NCI-H774 (cell line): Measurements from ENCODE around the gene OCIAD2.
"Not testable (repeated sequence)": the region's sequence is repeated elsewhere in the genome, so short reads cannot be mapped to it uniquely, and the experiment has no call there.

Experiments
- DNase-seq: peaks from one replicate; lab custom pipeline; 2025; lab: John Stamatoyannopoulos, UW

OCIAD2 gene

DNA sequence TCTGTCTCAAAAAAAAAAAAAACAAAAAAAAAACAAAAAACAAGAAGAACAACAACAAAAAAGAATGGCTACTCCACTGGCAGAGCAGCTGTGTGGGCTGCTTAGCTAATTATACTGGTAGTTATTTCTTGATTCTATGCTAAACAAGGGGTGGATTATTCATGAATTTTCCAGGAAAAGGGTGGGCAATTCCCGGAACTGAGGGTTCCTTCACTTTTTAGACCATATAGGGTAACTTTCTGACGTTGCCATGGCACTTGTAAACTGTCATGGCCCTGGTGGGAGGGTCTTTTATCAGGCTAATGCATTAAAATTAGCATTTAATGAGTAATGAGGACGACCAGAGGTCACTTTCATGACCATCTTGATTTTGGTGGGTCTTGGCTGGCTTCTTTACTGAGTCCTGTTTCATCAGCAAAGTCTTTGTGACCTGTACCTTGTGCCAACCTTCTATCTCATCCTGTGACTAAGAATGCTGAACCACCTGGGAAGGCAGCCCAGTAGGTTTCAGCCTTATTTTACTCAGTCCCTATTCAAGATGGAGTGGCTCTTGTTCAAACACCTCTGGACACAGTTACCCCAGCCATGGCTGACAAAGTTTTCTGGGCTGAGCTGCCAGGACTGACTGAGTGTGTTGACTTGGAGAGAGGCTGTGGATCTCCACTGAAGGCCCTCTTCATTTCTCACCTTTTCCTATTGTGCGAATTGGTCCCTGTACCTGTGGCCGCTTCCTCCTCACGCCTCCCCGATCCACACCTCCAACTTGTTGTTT, 1.3 kb upstream of the OCIAD2 start:
- no peak for DNase-seq

GRCh38 chr4:48905363-48906015, 1.1 kb downstream of the OCIAD2 start:
- no peak for DNase-seq

DNA sequence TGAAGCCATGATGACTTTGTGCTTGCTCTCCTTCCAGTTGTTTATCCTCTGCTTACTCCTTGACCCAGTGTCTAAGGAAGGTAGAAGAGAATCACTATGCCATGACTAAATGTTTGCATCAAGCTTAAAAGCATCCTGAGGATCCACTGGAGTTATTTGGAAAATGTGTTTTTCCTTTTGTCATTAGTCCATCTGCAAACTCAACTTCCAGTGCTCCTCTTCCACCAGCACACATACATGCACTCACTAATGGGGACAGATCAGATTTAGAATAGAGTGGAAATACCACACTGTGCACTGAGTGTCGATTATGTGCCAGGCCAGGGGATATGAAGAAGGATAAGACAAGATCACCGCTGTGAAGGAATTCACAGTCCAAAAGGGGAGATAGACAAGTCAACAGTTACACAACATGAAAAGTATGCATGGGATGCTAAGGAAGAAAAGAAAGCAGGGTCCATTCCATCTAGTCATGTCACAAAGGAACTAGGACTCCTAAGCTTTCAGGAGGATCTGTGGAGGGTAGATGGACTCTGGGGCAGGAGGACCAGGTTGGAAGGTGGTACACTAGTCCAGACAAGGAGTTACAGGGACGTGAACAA, 1.9 kb downstream of the OCIAD2 start:
- no peak for DNase-seq

DNA sequence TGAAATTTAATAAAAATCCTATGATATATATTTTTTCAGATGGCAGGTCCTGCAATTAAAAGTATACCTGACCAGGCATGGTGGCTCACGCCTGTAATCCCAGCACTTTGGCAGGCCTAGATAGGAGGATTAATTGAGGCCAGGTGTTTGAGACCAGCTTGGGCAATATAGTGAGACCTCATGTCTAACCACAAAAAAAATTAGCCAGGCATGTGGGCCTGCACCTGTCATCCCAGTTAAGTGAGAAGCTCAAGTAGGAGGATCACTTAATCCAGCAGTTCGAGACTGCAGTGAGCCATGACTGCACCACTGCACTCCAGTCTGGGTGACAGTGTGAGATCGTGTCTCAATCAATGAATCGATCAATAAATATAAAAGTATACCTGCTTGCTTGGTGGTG, 2.5 kb downstream of the OCIAD2 start:
- no peak for DNase-seq

DNA sequence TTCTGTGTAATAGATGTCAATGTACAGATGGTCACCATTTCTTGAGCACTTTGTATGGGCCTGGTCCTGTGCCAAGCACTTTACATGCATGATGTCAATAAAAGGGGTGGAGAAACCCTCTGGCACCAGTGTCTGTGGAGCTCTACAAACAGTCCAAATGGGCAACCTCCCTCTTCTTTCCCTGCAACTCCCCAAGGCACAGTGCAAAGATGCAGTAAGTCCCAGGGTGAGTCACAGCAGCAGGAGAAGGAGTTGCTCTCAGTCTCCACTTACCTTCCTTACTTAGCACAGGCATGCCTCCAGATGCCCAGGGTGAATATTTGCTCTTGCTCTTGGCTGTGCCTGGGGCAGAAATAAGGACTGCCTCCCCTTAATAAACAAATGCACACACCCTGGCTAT, 4.3 kb downstream of the OCIAD2 start:
- no peak for DNase-seq

- DNase-seq = no peak
Measured at GRCh38 chr4:48901196-48901595, 5.4 kb downstream of the OCIAD2 start.

GRCh38 chr4:48899950-48900349, 6.6 kb downstream of the OCIAD2 start:
- no peak for DNase-seq

DNA sequence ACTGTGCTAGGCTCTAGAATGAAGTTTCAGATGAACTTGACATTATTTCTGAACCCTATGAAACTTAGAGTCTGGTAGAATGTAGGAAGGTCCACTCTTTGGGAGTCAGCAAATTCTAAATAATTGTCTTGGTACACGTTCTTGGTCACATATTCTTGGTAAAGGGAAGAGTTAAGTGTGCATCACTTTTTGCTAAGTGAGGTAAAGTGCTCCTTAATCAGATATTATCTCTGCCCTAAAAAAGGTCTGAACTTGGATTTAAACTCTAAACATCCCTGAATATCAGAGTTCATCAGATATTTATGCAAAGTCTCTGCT, 7.2 kb downstream of the OCIAD2 start:
- DNase-seq = no peak

- no peak for DNase-seq
Measured at GRCh38 chr4:48898733-48899431, 7.7 kb downstream of the OCIAD2 start.

- DNase-seq = no peak
Measured at GRCh38 chr4:48896845-48897244, 9.7 kb downstream of the OCIAD2 start.

DNA sequence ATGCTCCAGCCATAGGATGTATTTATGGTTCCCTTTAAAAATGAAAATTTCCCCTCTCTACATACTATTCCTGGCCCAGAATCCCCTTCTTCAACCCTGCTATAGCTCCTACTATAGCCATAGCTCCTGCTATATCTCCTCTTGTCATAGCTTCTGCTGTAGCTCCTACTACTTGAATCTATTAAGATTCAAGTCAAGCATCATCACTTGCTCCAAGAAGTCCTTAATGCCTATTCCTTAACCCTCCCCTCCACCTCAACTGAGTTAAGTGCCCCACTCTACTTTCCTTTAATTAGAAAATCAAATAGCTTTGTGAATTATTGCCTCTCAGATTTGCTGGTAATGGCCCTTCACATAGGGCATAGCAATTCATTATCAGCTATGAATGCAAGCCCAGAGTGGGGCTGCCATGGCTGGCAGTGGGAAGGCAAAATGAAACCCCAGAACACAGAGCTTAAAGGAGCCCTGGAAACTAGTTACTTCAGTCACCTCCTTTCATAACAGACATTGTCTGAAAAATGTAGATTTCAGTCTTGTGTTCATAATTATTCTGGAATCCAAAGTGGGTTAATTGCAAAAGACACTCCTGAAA, 15.4 kb downstream of the OCIAD2 start:
- no peak for DNase-seq

DNA sequence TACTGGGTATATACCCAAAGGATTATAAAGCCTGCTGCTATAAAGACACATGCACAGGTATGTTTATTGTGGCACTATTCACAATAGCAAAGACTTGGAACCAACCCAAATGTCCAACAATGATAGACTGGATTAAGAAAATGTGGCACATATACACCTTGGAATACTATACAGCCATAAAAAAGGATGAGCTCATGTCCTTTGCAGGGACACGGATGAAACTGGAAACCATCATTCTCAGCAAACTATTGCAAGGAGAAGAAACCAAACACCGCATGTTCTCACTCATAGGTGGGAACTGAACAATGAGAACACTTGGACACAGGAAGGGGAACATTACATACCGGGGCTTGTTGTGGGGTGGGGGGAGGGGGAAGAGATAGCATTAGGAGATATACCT, 16.8 kb downstream of the OCIAD2 start:
- not testable (repeated sequence) for DNase-seq

- DNase-seq = not testable (repeated sequence)
Measured at GRCh38 chr4:48881646-48882045, 24.9 kb downstream of the OCIAD2 start.

DNA sequence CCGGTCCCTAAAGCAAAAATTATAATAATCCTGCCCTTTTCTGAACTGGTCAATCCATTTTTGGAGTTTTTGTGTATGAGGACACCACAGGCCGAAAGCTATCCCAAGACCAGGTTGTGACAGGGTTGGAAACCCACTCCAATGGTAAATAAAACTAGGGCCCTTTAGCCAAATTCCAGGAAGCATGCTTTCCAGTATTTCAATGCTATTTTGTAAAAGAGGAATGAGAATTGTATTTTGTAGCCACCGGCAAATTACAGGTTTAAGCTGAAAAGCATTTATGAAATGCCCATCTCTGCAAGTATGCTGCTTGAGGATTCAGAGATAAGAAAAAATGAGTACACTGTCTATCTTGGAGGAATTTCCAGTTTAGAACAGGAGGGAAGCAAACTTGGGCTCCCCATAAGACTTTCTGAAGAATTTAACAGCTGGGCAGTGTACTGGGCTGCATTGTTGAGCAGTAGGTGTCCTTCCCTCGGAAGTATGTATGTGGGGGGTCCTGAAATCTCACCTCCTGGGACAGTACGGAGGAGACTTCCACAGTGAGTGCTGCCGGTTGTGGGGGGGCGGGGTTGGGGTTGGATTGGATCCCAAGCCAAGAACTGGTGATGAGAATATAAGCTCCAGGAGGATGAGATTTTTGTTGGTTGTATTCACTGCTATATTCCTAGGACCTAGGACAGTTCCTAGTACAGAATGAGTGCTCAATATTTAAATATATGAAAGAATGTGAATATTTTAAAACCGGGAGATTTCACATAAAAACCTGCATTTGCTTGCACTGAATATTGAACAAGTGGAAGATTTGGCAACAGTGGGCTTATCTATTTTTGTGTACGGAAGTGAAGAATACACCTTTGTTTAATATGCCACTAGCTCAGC, 26.8 kb downstream of the OCIAD2 start:
- no peak for DNase-seq

DNA sequence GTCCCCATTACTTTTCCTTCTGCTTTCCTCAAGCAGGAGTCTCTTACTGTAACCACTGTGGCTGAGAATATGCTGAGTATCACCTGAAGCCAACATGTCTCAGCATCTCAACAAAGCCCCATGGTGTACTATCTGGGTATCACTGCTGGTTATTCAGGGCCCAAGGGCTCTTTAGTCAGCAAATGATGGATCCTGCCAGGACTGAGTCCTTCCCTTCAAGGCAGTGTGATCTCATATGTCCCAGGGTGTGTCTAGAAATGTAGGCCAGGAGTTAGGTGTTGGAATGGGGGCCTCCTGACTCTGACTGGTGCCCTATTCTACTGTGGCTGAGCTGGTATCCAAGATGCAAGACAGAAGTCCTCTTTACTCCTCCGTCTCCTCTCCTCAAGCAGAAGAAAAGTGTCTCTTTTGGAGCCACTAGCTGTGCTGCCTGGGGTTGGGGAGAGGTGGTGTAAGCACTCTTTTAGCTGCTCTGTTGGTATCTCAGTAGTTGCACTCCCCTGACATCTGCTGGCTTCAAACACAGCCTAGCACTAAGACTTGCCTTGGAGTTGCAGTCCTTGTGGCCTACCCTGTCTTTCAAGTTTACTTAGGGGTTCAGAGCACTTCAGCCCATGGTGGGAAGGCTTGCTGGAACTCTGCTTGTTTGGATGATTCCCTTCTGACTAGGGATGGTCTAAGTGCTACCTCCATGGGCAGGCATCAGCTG, 28.6 kb downstream of the OCIAD2 start:
- DNase-seq = no peak

GRCh38 chr4:48864696-48865095, 41.9 kb downstream of the OCIAD2 start:
- not testable (repeated sequence) for DNase-seq

DNA sequence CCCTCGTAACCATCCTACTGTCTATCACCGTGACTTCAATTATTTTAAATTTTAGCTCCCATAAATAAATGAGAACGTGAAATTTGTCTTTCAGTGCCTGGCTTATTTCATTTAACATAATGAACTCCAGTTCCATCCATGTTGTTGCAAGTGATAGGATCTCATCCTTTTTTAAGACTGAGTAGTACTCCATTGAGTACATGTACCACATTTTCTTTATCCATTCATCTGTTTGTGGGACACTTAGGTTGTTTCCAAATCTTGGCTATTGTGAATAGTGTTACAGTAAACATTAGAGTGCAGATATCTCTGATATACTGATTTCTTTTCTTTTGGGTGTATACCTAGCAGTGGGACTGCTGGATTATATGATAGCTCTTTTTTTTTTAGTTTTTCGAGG, 42.8 kb downstream of the OCIAD2 start:
- DNase-seq = no peak

DNA sequence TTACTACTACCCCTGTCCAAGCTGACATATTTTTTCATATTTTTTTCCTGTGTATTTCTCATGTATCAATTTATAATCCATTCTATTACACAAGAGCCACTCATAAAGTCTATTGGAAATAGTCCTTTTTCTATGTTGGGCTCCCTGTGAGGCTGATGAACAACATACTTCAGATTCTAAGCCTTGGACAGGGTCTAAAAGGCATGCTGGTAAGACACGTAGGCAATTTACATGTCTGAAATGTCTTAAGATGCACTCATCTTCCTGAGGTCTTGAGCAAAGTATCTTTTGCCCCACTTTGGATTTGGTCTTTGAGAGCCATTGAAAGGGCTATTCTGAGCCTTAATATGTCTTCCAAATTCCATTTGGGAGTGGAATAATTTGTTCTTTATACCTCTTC, 43.9 kb downstream of the OCIAD2 start:
- no peak for DNase-seq

- no peak for DNase-seq
Measured at GRCh38 chr4:48862038-48862437, 44.5 kb downstream of the OCIAD2 start.

- DNase-seq = no peak
Measured at GRCh38 chr4:48858130-48858529, 48.4 kb downstream of the OCIAD2 start.

DNA sequence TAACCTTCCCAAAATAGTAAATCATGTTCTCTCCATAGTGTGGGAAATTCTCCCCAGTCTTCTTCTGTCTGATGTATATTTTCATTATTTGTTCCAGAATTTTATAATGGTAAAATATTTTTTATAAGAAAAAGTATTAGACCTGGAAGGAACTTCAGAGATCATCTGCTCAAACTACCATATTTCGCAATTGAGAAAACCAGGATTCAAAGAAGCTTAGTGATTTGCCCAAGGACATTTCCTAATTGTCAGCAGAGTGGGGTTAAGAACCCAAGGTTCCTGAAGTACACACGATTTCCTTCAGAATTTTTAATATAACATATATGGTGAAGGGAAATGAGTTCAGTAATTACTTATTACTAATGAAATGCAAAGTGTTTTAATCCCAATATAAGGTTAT, 51.6 kb downstream of the OCIAD2 start:
- DNase-seq = no peak
